ENCODE data around the gene UQCR11.

Gene UQCR11

GRCh38 chr19:1592755-1593500 is 12.3 kb downstream of the UQCR11 start, which contains the start of gene MBD3:
Gene MBD3, minus strand, starts transcription at chr19:1592865. Its CDS starts 234 bp downstream, at chr19:1592631.
- in situ Hi-C loops (cut with MboI; ENCODE audit: low sequenced_read_pairs), result no loop called here

DNA sequence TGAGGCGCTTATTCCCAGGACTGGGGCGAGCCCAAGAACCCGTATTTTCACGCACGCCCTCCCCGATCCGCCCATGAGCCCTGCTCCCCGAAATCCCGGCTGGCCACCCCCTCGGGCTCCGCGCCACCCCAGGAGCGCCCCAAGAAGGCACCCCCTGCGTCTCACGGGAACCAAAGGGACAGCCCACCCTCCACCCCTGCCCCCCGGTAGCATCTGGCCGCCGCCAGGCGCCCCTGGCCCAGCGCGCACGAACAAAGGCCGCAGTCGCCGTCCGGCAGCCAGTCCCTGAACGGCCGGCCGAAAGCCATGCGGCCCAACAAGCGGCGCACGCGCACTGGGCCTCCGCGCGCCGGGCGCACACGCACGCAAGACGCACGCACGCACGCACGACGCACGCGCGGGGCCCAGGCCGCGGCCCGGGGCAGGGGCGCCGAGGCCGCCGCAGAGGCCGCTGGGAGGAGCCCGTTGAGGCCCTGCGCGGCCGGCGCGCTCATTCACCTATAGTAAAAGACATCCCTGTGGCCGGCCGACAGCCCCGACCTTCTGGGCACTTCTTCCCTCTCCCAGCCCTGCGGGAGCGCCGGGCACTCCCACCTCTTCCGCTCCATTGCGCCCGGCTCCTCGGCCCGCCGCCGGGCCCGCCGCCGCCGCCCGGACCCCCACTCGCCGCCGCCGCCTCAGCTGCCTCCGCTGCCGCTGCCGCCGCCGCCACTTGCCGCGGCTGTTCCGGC is 13.1 kb downstream of the UQCR11 start:
- in situ Hi-C loops (cut with MboI; ENCODE audit: low sequenced_read_pairs), result no loop called here

DNA sequence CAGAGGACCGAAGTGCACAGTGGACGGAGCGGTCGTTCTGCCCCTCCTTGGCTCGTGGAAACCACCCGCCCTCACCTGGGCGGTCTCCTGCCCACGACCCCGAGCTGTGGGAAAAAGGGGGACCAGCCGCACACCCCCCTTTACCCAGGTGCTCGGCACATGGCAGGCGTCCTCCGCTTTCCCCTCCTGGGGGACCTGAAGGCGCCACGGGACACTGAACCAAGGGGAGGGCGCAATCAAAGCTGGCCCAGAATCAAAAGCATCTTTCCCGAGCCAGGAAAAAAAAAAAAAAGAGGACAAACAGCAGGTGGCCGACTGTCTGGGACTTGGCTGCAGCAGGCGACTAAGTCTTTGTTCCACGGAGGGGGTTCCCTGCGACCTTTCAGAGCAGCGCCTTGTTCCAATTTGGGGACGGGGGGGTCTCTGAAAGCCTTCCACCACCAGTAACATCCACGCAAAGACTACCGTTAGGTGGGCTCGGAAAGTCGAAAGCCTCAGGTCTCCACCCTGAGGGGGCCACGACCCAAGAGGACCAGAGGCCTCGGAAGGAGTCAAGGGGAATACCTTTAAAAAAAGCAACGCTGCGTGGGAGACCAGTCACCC is 13.7 kb downstream of the UQCR11 start:
- in situ Hi-C loops (cut with MboI; ENCODE audit: low sequenced_read_pairs), result no loop called here

GRCh38 chr19:1590641-1591397 is 14.4 kb downstream of the UQCR11 start:
- in situ Hi-C loops (cut with MboI; ENCODE audit: low sequenced_read_pairs), result no loop called here

DNA sequence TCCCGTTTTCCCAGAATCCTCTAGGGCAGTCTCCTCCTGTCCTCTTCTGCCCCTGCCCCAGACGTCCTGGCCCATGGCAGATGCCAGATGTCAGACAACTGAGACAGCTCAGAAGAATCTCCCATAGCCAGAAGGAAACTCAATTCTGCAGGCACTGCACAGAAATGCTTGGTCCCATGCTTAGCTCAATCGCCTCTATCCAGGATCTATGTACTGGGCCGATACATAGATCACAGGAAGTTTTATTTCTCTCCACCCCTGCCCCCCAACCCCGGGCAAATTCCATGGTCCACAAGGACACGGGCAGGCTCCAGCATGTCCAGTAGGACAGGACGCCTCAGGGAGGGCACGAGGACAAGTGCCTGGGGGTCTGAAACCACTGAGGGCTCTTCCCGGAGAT is 17.4 kb downstream of the UQCR11 start:
- in situ Hi-C loops (cut with MboI; ENCODE audit: low sequenced_read_pairs), result no loop called here

- in situ Hi-C loops (cut with MboI; ENCODE audit: low sequenced_read_pairs), result no loop called here
These were observed 20.1 kb downstream of the UQCR11 start for GRCh38 chr19:1585243-1585580.

GRCh38 chr19:1584500-1585242 is 20.6 kb downstream of the UQCR11 start:
- in situ Hi-C loops (cut with MboI; ENCODE audit: low sequenced_read_pairs), result no loop called here

- in situ Hi-C loops (cut with MboI; ENCODE audit: low sequenced_read_pairs), result no loop called here
These were observed 23.1 kb downstream of the UQCR11 start for GRCh38 chr19:1582201-1582600.

- in situ Hi-C loops (cut with MboI; ENCODE audit: low sequenced_read_pairs), result no loop called here
These were observed 24.3 kb downstream of the UQCR11 start for GRCh38 chr19:1580957-1581356.

DNA sequence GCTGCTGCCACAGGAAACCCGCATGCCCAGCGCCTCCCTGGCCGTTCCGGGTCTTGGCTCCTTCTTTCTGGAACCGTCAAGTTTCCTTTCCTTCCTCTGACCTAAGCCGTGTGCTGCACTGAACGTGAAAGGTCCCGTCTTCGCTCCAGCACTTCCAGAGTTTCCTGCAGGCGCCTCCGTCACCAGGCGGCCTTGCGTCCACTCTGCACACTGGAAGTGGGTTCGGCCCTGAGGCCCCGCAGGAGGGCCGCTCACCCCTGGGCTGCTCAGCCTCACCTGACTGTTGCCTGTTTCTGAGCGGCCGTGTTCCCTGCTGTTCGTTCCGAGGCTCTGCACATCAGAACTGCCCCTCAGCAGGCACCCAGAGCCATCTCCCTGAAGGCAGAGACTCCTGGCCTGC is 24.9 kb downstream of the UQCR11 start:
- in situ Hi-C loops (cut with MboI; ENCODE audit: low sequenced_read_pairs), result no loop called here

GRCh38 chr19:1579222-1579621 is 26.0 kb downstream of the UQCR11 start:
- in situ Hi-C loops (cut with MboI; ENCODE audit: low sequenced_read_pairs), result no loop called here

- in situ Hi-C loops (cut with MboI; ENCODE audit: low sequenced_read_pairs), result no loop called here
These were observed 27.2 kb downstream of the UQCR11 start for GRCh38 chr19:1577929-1578618.

GRCh38 chr19:1577090-1577928 is 28.0 kb downstream of the UQCR11 start:
- in situ Hi-C loops (cut with MboI; ENCODE audit: low sequenced_read_pairs), result no loop called here

DNA sequence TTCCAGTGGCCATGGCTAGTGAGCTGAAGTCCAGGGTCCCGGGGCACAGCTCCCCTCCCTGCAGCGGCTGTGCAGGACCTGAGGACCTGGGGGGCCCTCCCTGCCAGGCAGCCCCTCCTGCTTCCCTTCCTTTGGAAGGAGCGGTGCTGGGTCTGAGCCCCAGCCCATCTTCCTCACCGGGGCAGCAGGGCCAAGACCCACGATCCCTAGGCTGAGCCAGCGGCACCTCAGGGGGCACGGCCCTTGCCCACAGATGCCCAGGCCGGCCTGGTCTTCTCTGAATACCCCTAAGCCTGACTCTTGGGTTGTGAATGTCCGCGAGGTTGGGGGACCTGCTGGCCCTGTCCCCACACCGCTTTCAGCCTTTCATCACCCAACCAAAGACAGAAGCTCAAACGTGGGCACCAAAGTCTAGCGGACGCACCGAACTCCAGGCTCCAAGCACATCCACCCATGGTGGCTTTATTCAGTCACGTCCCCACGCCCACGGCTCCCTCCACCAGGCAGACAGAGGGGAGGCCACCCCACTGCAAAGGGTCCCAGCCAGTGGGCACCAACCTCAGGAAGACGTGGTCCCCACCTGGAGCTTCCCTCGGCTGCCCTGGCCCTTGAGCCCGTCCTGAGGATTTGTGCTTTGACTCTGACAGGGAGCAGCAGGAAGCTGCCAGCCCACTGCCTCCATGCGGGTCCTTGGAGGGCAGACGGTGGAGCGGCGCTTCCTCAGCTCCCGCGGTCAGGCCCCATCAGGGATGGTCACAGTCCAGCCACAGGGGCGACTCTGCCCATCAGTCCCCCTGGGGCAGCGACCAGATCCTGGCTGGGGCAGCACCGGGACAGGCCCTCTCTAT is 28.8 kb downstream of the UQCR11 start:
- in situ Hi-C loops (cut with MboI; ENCODE audit: low sequenced_read_pairs), result no loop called here

GRCh38 chr19:1575323-1576241 is 29.7 kb downstream of the UQCR11 start:
- in situ Hi-C loops (cut with MboI; ENCODE audit: low sequenced_read_pairs), result no loop called here

- in situ Hi-C loops (cut with MboI; ENCODE audit: low sequenced_read_pairs), result no loop called here
These were observed 30.7 kb downstream of the UQCR11 start for GRCh38 chr19:1574354-1575136.

Measured in HL-60/S4 (cell line).